Measurements from ENCODE around the gene SLC10A7.

SLC10A7 gene

DNA sequence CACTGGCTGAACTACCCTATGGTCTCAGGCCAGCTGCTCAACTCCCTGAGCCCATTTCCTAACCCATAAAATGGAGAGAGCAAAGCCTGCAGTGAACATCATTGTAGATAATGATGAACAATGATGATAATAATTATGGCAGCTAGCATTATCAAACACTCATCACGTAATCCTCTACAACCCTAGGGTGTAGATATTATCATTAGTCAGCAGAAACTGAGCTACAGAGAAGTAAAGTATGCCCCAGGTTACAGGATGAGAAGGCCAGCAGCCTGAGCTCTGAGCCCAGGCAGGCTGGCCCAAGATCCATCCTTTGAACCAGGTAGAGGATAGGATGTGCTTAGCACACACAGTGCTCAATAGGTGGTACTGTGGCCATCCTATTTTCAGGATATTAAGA is 264.2 kb downstream of the SLC10A7 start:
- POLR2A ChIA-PET (ENCODE audit: low non-redundant PET) = no interaction called here
- TF ChIP-seq, protein P1, sequence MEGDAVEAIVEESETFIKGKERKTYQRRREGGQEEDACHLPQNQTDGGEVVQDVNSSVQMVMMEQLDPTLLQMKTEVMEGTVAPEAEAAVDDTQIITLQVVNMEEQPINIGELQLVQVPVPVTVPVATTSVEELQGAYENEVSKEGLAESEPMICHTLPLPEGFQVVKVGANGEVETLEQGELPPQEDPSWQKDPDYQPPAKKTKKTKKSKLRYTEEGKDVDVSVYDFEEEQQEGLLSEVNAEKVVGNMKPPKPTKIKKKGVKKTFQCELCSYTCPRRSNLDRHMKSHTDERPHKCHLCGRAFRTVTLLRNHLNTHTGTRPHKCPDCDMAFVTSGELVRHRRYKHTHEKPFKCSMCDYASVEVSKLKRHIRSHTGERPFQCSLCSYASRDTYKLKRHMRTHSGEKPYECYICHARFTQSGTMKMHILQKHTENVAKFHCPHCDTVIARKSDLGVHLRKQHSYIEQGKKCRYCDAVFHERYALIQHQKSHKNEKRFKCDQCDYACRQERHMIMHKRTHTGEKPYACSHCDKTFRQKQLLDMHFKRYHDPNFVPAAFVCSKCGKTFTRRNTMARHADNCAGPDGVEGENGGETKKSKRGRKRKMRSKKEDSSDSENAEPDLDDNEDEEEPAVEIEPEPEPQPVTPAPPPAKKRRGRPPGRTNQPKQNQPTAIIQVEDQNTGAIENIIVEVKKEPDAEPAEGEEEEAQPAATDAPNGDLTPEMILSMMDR (conservative IDR thresholded peaks at IDR 0.05; ENCODE audit: low read depth) = no peak
- no peak overlapping the region for H3K27ac ChIP-seq
- DNase-seq (ENCODE audit: low spot score) = no peak
- CTCF ChIA-PET = interaction anchor here (0.6 kb wide), 1 partner anchor 23 kb away, joined by 4 read pairs; no protein-coding TSS in a partner anchor

DNA sequence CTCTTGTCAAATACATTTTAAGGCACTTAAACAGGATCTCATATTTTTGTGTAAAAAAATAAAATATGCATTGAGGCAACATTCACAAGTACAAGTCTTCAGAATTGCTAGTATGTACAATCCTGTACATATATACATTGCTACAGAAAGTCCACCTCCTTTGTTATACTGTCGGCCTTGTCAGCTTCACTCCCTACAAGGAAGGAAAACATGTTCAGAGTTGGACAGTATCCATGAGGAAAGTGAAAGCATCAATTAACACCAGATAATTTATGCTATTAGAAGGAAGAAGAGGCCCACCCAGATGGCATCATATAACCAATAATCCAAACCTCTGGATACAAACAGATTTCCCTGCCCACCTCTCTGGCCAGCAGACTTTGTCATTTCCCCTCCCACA is 265.4 kb downstream of the SLC10A7 start:
- ChIA-PET CTCF (no interaction called here), POLR2A (ENCODE audit: low non-redundant PET) (no interaction called here)
- DNase-seq (ENCODE audit: low spot score) = no peak
- TF ChIP-seq, protein P1 (conservative IDR thresholded peaks at IDR 0.05; ENCODE audit: low read depth) = no peak
- H3K27ac ChIP-seq = no peak overlapping the region

DNA sequence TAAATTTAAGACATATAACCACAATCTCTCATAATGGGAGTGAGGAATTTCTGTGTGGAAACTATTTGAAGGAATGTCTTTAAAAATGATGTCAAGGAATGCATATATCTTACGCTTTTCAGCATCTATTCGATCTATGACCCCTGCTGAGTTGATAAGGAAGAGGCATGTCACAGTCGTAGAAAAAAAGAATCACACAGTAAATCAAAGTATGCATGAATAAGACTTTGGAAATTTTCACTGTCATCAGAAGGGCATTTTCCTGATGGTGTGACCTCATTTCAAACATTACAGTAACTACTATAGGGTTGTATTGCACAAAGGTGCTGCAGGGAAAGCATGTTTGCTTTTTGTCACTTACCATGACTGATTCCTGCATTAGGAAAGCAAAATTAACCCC is 265.9 kb downstream of the SLC10A7 start:
- POLR2A ChIA-PET (ENCODE audit: low non-redundant PET) = no interaction called here
- DNase-seq (ENCODE audit: low spot score) = no peak
- TF ChIP-seq, protein P1 (conservative IDR thresholded peaks at IDR 0.05; ENCODE audit: low read depth) = no peak
- CTCF ChIA-PET = no interaction called here
- no peak overlapping the region for H3K27ac ChIP-seq

DNA sequence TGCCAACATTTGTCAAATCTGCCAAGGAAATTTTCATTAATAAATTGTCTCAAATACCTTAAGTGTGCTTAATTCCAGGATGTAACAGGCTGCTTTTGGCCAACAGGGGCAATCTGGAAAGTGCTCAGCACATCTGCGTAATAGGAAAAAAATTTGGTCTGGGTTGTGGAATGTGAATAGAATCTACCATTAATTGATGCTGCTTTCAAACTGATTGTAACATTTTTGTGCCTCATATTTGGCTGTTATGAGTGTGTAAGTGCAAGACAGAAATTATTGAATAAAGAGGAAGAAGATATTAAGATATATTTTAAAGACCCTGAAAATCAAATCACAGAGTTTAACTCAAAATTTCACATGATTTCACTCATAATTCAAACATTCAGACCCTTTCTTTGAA is 266.3 kb downstream of the SLC10A7 start:
- ChIA-PET POLR2A (ENCODE audit: low non-redundant PET) (no interaction called here), CTCF (no interaction called here)
- no peak for DNase-seq (ENCODE audit: low spot score)
- H3K27ac ChIP-seq = no peak overlapping the region
- TF ChIP-seq, protein P1 (conservative IDR thresholded peaks at IDR 0.05; ENCODE audit: low read depth) = no peak

DNA sequence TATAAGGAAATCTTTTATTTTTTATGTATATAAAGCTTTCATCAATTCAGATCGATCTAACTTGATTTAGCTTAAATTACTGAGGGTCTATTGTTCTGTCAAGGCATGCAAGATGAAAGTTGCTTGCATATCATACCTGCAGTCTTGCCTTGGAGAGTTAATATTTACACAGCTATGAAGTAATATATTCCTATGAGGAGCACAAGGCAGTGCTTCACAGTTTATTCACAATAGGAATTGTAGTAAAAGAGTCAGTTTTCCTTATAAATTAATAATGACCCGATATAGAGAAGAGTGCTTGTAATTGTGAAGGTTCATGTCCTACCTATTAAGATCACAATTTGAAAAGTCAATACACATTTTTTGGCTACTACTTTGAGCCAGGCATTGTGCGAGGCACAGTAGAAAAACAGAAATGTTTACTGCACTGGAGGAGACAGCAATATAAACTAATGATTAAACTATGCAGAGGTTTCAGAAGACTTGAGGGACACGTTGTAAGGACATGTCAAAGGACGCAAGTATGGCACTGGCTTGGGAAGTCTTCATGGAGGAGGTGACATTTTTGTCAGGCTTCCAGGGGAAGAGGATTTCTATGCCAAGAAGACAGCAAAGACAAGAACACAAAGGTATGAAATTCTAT is 268.6 kb downstream of the SLC10A7 start:
- H3K27ac ChIP-seq = no peak overlapping the region
- DNase-seq (ENCODE audit: low spot score) = no peak
- POLR2A ChIA-PET (ENCODE audit: low non-redundant PET) = no interaction called here
- CTCF ChIA-PET = interaction anchor here (0.7 kb wide), 1 partner anchor 22 kb away, joined by 4 read pairs; no protein-coding TSS in a partner anchor
- TF ChIP-seq, protein P1 (conservative IDR thresholded peaks at IDR 0.05; ENCODE audit: low read depth) = no peak

DNA sequence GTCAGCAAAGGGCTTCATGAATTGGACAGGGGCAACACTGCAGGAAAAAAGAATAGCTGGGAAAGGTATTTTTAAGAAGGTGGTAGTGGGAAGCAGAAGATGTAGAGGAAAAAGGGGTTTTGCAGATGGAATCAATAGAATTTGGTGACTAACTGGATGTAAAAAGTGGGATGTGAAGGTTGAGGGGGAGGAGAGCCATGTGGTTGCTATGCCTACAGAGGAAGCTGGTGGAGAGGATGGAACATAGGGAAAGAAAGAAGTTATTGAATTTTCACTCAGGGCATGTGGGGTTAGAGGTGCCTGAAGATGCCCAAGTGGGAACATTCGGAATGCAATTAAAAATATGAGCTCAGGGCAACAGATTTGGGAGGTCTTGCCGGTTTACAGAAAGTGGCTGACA is 274.4 kb downstream of the SLC10A7 start:
- DNase-seq (ENCODE audit: low spot score) = no peak
- ChIA-PET CTCF (interaction anchor here (0.6 kb wide), 1 partner anchor 1349 kb away, joined by 3 read pairs; no protein-coding TSS in a partner anchor), POLR2A (ENCODE audit: low non-redundant PET) (no interaction called here)
- no peak overlapping the region for H3K27ac ChIP-seq
- TF ChIP-seq, protein P1 (conservative IDR thresholded peaks at IDR 0.05; ENCODE audit: low read depth) = no peak
